ENCODE data around the gene SPAM1.
"Not testable (repeated sequence)": the region's sequence is repeated elsewhere in the genome, so short reads cannot be mapped to it uniquely, and the experiment has no call there.

SPAM1 gene

DNA sequence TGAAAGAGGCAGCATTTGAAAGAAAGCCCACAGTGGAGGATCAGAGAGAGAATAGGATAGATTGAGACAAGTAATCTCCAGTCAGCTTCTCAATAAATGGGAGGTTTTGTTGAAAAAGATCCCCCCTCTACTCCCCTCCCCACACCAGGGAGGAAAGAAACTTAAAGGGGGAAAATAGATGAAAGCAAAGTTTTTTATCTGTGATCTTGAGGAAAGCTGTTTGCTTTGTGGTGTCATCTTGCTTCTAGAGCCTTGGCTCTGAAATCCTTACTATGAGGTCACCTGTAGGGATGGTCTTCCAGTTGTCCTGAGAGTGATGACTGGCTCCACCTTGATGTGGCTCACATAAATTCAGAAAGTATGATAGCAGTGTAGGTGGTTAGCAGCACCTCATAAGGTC is at the start of gene SPAM1:
Gene SPAM1 (plus strand): TSS at position 301 of the 400 bp plus-strand sequence. CDS start 28,330 bp downstream, outside the sequence.
- FAIRE-seq = no peak

DNA sequence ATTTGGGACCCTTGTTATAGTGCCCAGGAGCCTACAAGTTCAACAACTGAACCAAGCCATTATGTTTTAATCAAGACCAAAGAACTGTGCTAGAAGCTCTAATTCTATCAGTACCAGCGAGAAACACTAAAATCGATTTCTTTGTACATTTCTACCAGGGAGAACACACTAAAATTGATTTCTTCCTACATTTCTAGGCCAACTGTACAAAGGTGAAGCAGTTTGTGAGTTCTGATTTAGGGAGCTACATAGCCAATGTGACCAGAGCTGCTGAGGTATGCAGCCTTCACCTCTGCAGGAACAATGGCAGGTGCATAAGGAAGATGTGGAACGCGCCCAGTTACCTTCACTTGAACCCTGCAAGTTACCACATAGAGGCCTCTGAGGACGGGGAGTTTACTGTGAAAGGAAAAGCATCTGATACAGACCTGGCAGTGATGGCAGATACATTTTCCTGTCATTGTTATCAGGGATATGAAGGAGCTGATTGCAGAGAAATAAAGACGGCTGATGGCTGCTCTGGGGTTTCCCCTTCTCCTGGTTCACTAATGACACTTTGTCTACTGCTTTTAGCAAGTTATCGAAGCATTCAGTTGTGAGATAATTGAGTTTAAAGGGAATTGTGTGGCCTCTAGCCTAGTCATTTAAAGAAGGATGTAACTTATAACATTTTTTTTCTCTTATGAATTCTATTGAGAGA is 48.3 kb upstream of the SPAM1 start:
- no peak for FAIRE-seq

DNA sequence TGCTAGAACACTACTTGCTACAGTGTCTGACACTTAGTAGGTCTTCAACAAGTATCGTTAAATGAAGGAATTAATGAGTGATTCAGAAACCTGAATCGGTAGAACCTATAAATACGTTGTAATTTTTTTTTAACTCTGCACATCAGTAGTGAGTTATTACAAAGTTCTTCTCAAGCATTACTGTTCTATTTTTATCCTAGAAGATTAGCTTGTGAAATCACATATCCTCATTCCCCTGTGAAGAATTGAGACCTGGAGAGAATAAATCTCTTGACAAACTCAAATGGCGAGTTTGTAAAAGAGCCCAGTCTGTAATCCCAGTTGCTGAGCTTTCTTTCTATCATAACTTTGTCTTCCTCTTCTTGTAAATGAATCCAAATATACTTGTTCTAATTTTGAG is 45.4 kb upstream of the SPAM1 start:
- no peak for FAIRE-seq

DNA sequence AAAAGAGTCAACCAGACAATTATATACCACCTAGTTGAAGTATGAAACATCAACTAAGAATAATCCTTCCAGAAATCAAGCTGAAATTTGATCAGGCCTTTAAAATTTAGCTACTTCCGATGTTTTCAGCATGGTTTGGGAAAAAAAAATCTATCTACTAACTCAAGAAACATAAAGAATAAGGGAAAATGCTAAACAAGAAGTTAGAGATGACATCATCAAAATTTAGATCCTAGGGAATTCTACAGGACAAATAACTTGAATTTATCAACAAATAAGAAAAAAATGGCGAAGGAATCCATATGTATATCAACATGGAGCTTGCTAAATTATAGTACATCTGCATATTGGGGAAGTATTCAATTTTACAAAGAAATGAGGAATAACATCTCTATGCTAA is 43.7 kb upstream of the SPAM1 start:
- FAIRE-seq = no peak

DNA sequence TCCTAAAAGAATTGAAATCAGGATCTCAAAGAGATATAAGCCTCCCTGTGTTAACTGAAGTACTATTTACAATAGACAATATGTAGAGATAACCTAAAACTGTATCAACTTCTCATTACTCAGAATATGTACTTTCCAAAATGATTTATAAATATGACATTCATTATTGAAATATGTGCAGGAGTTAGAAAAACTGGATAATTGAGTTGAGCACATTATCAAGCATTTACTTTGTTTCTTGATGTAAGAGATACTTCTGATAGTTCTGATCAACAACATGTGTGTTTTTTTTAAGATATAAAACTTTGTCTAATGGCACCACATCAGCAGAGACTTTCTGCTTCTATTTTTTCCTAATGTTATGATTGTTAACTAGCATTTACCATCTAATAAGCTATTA is 41.9 kb upstream of the SPAM1 start:
- FAIRE-seq = no peak

GRCh38 chr7:123888192-123888591 is 36.8 kb upstream of the SPAM1 start:
- no peak for FAIRE-seq

DNA sequence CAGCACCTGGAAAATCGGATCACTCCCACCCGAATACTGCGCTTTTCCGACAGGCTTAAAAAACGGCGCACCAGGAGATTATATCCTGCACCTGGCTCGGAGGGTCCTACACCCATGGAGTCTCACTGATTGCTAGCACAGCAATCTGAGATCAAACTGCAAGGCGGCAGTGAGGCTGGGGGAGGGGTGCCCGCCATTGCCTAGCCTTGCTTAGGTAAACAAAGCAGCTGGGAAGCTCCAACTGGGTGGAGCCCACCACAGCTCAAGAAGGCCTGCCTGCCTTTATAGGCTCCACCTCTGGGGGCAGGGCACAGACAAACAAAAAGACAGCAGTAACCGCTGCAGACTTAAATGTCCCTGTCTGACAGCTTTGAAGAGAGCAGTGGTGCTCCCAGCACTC is 30.3 kb upstream of the SPAM1 start:
- not testable (repeated sequence) for FAIRE-seq

- FAIRE-seq = no peak
These were observed 23.9 kb upstream of the SPAM1 start for GRCh38 chr7:123901101-123901500.

DNA sequence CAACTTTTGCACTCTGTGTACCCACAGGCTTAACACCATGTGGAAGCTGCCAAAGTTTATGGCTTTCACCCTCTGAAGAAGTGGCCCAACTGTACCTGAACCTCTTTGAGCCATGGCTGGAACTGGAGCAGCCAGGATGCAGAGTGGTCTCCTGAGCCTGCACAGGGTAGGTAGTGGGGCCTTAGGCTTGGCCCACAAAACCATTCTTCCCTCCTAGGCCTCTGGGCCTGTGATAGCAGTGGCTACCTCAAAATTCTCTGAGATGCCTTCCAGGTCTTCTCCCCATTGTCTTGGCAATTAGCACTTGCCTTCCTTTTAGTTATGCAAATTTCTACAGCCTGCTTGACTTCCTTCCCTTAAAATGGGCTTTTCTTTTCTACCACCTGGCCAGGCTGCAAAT is 19.3 kb upstream of the SPAM1 start:
- no peak for FAIRE-seq

DNA sequence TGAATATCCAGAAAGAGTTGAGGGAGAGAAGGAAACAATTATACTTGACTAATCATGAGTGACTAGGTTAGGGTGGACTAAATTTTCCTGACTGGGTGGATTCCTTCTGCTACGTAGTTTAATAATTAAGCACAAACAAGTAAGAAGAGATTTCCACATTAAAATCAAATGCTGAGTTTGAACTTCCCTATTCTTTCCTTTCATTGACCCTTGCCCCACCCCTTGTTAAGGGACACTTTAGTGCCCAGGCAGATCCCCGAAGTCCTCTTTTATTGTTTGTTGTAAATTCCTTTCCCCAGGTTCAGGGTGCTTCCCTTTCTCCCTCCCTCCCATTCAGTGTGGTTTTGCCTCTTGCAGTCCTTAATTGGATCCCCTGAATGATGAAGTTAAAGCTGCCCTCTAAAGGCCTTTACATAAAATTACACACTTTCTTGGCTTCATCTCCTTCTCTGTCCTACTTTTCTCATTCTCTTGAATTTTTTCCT is 8.8 kb upstream of the SPAM1 start:
- FAIRE-seq = no peak

GRCh38 chr7:123917878-123918277 is 7.2 kb upstream of the SPAM1 start:
- no peak for FAIRE-seq

DNA sequence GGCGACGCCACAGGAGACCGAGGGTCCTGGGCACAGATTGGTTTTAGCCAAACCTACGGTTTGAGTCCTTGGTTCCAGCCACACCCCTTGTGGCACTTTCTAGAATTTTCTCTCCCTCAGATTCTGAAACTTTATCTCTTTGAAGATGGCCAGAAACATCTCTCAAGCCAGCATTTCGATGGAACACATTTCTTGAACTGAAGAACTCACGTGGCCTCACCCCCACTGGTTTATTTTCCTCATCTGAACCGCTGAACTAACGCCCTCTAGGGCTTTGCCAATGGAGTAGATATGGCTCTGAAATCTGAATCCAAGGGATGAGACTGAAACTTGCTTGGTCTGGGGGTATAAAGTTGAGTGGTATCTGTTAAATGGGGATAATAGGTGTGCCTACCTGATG is 6.7 kb upstream of the SPAM1 start:
- no peak for FAIRE-seq

DNA sequence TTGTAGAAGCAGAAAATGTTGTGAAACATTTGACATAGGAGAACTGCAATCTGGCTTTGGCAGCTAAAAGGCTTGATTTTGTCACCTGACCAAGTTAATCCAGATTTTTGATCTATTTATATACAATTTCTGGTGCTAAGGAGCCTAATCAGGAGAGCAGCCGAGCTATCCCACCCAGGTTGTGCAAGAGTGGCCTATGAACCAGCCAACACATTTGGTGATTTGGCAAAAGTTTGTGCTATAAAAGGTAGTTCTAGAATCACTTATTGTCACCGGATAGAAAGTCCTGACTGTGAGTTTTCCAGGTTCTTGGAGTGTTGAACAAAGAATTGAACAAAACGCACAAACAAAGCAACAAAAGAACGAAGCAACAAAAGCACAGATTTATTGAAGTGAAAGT is 1.4 kb upstream of the SPAM1 start:
- FAIRE-seq = no peak

DNA sequence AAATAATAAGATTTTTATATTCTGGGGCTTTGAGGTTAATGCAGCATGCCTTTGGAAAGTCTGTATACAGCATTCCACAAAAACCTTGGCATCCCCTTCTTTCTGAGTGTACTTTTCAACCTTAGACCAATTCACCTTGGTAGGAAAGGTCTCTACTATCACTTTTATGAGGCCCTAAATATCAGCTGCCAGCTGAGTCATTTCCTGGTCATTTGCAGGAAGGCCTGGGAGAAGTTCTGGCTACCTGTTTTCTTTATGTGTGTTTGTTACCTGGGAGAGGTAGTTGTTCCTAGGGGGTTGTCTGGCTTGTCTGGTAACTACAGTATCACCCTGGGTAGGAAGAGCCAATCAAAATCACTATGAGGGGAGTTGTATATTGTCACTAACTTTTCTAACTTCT is 4.1 kb downstream of the SPAM1 start:
- FAIRE-seq = no peak

- no peak for FAIRE-seq
These were observed 4.6 kb downstream of the SPAM1 start for GRCh38 chr7:123929655-123930054.

DNA sequence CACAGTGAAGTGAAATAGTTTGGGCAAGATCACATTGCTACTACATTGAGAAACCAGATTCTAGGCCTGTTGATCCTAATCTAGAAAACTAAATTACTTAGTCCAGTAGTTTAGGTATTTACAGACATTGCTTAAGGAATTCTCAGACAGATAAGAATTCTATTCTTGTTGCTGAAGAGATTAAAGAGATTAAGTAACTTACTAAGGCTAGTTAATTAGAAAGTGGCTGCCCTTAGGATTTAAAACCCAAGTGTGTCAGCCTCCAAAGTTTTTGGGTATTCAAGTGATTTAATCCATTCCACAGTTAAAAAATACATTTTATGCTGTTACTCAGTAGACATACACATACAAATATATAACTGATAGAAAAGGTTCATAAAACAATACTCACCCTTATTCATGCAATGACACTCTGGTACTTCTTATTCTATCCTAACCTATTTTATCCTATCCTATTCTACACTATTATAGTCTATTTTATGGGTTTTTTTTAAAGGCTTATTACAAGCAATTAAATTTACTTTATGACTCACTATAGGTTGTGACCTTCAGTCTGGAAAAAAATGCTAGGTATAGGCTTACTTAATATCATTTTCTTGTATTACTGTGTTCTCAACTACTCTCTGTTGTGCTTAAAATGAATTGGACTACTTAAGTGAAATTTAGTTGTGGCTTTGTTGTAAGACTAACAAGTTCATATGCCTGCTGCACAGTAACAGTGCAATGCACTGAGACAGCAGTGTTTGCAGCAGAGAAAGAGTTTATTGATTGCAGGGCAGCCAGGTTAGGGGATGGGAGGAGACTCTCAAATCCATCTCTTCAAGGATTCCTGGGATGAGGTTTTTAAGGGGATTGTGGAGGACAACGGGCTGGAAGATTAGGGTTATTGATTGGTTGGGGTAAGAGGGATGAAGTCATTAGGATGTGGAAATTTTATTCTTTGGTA is 10.7 kb downstream of the SPAM1 start:
- no peak for FAIRE-seq

DNA sequence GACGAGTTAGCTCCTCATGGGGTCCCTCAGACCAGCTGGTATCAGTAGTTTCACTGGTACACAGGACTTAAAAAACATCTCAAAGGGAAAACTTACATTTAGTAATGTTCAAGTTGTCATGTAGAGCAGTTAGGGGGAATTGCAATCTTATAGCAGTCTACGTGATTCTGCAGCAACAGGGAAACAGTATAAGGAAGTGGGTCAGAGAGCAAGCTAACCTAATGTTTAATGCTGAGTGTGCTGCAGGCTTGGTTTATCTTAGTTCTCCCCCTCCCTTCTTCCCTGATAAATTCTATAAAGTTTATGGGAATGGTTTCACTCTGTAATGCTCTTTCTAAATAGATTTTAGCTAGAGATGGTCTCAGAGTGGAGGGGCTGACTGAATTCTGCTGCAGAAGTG is 11.3 kb downstream of the SPAM1 start:
- no peak for FAIRE-seq

GRCh38 chr7:123939784-123940183 is 14.7 kb downstream of the SPAM1 start:
- no peak for FAIRE-seq

DNA sequence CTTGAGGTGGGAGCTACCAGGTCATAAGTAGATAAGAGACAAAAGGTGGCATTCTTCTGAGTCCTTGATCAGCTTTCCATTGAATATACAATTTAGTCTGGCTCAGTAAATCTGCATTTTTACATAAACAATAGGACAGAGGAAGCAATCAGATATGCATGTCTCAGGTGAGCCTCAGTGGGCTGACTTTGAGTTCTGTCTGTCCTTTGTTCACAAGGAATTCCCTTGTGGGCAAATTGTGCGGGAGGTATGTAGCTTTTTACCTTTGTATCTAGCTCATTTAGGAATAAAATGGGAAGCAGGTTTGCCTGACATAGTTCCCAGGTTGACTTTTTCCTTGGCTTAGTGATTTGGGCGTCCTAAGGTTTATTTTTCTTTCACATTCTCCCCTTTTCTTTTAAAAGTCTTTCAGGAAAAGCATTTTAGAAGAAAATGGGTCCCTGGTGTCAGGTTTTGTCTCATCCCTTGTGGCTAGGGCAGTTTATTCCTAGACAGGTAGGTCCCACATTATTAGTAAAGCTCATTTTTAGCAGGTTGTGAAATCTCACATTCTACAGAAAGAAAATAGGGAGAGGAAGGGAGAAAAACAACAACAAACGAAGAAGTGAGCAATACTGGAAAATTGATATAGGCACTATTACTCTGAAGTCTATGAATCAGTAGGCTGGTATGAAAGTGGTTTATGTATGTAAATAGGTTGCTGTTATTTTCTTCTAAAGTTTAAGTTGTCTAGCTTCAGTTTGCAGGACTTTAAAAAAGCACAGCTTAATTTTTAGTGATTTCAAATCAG is 16.5 kb downstream of the SPAM1 start:
- no peak for FAIRE-seq

DNA sequence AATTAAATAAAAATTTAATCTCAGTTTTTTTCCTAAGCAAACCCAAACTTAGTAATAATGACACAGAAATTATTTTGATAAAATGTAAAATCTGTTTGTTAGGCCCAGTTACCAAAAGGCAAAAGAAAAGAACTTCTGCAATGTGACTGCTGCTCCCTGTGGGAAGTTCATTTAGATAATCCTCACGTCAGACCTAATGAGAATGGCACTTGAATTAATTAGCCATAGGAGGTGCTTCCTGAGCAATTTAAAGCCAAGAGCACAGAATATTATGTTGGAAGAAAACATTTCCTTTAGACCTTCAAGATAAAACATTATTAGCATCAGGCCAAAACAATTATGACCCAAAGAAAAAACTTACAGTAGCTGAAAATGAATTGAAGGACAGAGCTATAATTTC is 19.4 kb downstream of the SPAM1 start:
- no peak for FAIRE-seq

GRCh38 chr7:123945938-123946337 is 20.9 kb downstream of the SPAM1 start:
- no peak for FAIRE-seq

GRCh38 chr7:123948136-123948535 is 23.1 kb downstream of the SPAM1 start:
- FAIRE-seq = no peak

DNA sequence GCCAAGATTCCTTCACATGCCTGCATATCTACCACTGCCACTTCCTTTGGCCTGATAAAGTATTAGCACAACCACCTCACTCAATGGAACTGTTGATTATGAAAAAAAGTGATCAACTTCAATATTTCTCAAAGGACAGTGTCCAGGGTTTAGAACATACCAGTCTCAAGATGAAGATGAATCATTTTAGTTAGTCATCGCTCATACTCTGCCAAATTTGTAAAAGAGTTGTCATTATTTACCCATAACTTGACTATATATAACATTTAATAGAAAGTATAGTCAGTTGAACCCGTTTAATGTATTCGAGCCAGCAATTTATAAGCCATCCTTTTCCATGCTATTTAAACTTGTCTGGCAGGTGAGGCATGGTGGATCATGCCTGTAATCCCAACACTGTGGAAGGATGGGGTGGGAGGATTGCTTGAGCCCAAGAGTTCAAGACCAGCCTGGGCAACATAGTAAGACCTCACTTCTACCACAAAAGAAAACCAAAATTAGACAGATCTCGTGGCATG is 33.2 kb downstream of the SPAM1 start:
- FAIRE-seq = no peak
